GM21367 (cell line): ENCODE results near the gene PSMB10.
"Not testable (repeated sequence)": the region's sequence is repeated elsewhere in the genome, so short reads cannot be mapped to it uniquely, and the experiment has no call there.

ENCODE experiments used
- ATAC-seq: cut with Tn5 transposase; IDR thresholded peaks from one replicate; pipeline ENCODE4 v1.9.1; 2021; ENCODE audit not compliant: unreplicated experiment

PSMB10 gene

DNA sequence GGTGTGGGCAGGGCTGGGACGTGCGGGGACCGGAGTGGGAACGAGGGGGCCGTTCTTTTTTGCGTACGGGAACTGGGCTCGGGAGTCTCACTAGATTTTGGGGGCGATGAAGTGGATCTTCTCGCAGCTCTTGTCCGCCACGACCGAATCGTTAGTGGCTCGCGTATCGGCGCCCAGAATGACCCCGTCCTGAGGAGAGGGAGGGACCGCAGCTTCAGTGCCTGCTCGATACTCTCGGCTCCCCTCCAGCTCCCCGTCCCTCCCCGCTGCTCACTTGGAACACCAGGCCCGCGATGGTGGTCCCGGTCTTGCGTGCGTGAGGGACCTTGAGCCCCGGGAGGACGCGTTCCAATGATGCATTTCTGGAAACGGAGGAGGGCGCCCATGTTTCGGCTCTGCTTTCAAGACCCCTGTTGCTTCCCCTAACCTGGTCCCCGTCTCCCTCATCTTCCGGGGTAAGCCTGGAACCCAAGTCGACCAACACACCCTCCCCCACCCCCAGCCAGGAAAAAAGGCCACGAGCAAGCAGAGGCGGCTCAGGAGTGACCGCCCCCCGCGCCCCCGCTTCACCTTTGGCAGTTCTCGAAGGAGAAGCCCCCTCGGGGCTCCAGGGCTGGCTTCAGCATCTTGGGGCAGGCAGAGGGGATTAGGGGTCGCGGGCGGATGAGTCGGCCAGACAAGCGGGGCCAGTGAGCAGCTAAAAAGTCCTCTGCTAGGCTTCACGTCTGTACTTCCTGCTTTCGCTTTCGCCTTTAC lies at the start of gene PSMB10:
PSMB10 (minus strand) TSS at position 727 of the 756 bp plus-strand sequence; CDS start at position 626, 101 bp downstream.
- peak; percentile 4 for ATAC-seq

- no peak for ATAC-seq
Measured at GRCh38 chr16:67982011-67982696, 45.5 kb upstream of the PSMB10 start.

- no peak for ATAC-seq
Measured at GRCh38 chr16:67979955-67980678, 43.5 kb upstream of the PSMB10 start, which contains the start of gene DPEP3. DPEP3 (minus strand) TSS chr16:67980499; CDS start chr16:67980380, 119 bp downstream.

GRCh38 chr16:67977469-67978227 lies 41.0 kb upstream of the PSMB10 start:
- ATAC-seq = no peak

DNA sequence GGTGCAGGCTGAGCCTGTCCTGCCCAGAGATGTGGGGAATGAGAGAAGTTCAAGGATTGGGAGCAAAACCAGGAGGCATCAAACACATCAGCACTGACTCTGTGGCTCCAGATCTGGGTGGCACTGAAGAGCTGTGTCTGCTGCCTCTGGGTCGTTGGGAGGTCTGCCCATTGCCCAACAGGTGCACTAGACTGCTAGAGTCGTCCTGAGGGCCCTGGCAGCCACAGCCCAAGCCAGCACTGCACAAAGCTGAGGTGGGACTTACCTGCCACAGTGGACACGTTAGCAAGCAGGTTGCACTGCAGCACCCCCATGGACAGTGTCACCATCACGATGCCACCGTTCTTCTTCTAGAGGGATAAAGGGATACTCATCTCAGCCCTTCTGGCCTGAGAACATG lies 40.4 kb upstream of the PSMB10 start:
- ATAC-seq = no peak

DNA sequence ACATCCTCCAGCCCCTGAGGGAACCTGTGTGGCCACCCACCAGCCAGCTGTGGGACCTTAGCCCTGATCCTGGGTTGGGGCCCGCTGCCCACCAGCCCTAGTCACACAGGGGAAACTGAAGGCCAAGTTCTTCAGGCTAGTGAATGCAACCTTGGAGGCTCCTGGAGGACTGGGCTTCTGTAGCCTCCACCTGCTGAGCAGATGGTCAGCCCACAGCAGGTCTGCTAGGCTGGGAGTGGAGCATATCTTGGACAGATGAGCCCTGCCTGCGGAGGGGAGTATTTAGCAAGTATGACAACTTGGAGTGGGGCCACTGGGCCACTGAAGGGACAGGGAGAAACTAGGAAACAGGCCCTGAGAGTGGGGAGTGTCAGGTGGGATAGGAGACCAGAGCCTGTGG lies 39.6 kb upstream of the PSMB10 start:
- no peak for ATAC-seq

DNA sequence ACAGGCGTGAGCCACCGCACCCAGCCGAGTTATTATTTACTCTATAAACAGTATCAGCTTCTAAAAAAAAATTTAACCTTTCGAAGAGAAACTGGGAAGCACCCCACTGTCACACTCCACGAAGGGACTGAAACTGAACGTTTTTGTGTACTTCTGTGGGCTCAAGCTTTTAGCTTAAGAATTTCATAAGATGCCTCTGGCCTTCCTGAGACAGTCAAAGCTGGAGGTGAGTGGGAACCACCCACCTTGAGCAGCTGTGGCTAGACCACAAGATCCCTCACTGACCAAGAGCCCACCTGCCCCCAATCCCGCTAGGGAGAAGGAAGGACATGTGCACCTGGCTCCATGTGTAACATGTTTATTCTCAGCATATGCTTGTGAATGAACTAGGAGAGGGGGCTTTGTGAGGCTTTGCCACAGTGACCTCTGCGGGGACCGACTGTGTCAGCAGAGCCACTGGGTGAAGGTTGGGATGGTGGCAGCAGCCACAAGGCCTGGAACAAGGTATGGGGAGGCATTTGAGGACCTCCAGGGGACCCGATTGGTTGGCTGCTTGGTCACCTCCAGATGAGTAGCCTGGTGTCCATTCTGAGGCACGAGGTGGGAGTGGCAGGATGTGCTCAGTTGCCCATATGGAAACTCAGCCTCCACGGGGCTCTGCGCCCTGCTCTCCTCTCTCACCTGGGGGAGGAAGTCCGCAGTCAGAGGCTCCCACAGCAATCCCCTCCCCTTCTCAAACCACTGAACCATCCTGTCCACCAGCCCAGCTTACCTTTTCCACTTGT lies 38.9 kb upstream of the PSMB10 start:
- ATAC-seq = no peak

GRCh38 chr16:67972285-67972684 lies 35.6 kb upstream of the PSMB10 start:
- ATAC-seq = not testable (repeated sequence)

GRCh38 chr16:67971111-67971510 lies 34.5 kb upstream of the PSMB10 start:
- no peak for ATAC-seq

DNA sequence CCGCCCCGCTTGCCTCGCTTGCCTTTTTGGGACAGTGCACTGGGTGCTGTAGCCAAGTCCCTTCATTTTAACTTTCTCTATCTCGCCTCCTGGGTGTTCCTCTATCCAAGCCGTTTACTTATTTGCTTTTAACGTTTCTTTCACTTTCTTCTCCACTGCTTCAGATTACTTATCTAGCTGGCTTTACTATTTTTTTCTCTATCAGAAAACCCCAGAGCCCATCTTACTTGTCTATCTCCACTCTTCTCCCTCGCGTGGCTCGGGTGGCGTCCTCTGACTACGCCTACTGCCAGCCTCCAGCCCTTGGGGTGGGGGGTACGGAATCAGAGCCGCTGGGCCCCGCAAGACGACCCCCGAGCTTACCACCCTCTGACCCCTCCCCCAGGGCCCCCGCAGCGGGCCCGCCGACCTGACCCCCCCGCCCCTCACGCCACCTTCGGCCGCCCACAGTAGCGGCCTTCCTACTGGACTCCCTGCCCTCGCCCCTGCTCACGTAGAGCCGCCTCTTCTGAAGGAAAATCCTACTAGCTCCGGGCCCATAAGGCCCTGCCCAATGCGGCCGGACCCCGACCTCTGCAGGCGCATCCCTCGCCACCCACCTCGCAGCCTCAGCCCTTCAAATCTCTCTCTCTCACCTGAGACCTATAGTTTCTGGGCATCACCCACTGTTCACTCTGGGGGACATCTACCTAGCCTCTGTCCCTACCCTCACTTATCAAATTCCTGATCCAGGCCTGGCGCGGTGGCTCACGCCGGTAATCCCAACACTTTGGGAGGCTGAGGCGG lies 32.8 kb upstream of the PSMB10 start:
- no peak for ATAC-seq

GRCh38 chr16:67968400-67969253 lies 32.0 kb upstream of the PSMB10 start, which contains the start of gene SLC12A4:
SLC12A4 (minus strand) TSS chr16:67968637; CDS start chr16:67968553, 84 bp downstream.
- peak; percentile 64 for ATAC-seq

DNA sequence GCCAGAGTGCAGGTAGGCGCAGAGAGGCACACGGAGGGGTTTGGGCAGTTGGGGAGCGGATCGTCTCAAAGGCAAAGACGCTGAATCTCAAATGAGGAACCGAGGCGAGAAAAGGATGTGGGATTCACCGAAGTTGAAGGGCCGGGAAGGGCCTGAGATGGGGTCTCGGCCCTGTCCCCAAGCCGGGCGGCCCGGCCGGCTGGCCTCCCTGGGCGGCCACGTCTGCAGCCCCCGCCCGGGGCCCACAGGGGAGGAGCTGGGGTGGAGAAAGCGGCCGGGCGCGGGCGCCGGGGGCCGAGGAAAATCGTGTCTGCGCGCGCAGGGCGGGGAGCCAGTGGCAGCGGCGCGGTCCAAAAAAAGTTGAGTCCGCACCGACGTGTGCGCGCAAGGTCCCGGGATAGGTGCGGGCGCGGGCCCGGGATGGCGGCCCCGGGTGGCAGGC lies 31.3 kb upstream of the PSMB10 start:
- peak; percentile 15 for ATAC-seq

DNA sequence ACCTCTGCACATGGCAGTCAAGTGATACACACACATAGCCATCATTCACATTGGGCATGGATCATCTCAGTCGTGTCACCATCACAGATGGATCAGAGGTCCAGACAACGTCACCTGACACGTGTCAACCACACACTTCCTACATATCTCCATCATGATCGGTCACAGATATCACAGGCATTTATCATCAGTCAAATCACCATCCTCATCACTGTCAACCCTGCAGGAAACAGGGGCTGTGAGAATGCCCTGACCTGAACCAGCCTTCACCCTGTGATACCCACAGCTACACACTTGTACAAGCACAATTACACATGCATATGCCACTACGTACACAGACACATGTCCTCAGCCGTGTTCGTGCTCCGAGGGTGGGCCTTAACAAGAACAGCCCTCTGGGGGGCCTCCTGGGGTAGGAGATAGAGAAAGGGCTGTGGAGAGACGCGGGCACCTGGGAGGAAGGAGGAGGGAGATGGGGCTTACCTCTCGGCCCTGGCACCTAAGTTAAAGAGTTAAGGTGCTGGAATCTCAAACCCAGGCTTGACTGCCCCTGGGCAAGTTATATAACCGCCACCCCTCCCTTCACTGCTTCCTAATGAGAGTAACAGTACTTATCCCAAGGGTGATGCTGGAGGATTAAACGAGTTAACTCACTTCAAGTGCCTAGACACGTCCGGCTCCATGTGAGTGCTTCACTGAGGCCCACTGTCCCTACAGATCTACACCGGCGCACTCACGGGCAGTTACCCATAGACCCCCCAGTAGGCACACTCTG lies 30.7 kb upstream of the PSMB10 start:
- ATAC-seq = no peak

DNA sequence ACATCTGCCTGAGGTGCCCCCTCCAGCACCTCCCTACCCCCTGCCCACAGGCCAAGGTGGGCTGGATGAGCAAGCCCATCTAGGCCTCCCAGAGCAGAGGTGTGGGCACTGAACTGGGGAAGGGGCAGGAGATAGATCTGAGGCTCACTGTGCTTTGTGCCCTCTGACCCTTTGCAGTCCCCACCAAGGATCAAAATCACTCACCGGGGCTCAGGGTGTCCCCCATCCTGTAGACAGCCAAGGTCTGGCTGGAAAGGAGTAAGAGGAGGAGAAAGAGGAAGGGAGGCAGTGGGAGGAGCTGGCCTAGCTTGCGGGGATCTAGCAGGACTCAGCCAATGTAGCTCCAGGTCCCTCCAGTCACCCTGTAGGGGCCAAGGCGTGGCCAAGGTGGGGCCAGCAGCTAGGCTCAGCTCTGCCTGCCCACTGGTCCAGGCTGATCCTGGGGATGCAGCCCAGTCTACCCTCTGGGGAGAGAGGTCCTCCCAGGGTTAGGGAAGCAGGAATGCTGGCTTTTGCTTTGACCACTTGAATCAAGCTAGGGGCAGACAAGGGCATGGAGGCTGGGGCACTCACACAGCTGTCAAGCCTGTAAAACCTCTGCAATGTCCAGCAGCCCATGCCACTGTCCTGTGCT lies 30.0 kb upstream of the PSMB10 start:
- no peak for ATAC-seq

- no peak for ATAC-seq
Measured at GRCh38 chr16:67965668-67966548, 29.3 kb upstream of the PSMB10 start.
